MV-4-11 (cell line): Measurements from ENCODE around the gene KIF25.

Experiments
- DNase-seq: peaks from one replicate; lab custom pipeline; 2025; lab: John Stamatoyannopoulos, UW

Gene KIF25

DNA sequence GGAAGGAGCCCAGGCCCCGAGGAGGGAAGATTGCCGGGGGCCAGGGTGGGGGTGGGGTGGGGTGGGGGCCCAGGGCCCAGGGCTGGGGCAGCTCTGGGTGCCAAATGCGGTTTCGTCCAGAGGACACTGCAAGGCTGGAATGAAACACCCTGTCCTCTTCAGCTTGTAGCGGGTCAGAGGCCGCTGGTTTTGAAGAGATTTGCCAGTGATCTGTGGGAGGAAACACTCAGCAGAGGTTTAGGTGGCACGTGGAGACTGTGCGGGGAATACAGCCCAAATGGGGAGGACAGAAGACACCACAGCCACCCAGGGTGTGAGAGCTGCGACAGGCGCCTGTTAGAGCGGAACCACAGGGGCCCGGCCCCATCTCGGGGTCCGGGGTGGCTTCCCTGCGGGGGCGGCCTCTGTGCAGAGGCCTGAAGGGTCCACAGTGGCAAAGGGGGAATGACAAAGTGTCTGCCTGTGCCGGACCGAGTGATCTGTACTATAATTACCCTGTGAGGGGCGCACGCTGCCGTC, 52.3 kb downstream of the KIF25 start:
- no peak for DNase-seq

DNA sequence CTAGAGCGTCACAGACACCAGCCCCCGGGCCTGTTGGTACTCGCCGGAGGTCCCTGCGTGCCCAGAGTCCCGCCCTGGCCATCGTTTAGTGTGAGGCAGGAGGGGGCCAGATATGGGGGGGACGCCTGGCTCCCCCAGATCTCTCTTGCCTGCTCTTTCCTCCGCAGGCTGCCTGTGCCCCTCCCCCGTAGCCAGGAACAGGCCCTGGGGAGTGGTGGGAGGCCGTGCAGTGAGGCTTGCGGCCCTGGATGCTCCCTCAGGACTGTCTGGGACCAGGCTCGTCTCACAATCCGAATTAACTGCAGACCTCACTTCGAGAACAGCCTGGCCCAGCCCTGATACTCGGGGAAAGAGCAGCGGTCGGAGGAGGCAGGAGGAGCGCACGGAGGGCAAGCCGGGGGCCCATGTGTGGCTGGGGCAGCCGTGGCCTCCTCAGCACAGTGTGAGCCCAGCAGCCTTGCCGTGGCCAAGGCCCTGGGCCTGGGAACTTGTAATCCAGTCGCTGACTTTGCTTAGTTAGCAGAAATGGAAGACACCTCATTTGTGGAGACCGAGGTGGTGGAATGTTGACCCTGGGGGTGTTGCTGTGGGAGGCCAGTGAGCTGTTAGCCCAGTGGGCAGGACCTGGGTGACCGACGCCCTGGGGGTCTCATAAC, 52.9 kb downstream of the KIF25 start:
- DNase-seq = no peak

DNA sequence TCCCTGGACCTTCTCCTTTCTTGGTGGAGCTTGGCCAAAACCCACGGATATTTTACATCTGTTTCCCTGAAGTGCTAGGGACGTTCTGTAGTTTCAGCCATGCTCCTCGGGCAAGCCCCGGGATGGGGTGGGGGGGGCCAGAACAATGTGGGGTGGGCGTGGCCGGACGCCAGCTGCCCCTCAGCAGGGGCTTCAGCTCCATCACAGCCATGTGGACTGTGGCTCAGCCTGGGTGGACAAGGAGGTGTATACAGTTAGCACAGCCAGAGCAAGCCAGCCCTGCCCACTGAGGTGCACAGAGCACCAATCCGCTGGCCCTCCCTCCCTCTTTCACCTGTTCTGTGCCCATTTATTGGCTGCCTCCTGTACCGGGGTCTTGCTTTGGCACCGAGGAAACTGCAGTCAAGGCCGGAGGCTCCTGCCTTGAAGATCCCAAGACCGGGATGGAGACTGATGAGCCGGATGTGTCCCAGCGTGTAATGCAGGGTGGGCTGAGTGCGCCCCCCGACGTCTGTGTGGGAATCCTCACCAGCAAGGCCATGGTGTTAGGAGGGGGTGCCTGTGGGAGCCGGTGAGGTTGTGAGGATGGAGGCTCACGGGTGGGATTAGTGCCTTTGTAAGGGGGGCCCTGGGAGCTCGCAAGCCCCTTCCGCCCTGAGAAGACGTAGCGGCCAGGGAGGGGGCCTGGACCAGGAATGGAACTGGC, 53.6 kb downstream of the KIF25 start:
- DNase-seq = no peak

DNA sequence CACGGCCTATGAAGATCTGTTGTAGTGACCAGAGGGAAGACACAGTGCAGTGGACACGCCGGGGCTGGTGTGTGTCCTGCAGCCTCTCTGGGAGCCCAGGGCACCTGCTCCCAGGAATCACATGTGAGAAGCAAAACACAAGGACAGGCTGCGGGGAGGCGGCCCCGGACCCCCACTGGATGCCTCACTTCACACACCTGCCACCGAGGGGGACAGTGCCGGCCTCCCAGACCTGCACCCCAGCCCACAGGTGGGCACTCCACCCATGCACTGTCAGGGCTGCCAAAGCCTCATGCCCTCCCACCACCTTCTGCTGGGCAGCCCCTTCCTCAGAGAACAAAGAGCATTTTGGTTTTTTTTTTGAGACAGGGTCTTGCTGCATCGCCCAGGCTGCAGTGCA, 54.2 kb downstream of the KIF25 start:
- DNase-seq = no peak

DNA sequence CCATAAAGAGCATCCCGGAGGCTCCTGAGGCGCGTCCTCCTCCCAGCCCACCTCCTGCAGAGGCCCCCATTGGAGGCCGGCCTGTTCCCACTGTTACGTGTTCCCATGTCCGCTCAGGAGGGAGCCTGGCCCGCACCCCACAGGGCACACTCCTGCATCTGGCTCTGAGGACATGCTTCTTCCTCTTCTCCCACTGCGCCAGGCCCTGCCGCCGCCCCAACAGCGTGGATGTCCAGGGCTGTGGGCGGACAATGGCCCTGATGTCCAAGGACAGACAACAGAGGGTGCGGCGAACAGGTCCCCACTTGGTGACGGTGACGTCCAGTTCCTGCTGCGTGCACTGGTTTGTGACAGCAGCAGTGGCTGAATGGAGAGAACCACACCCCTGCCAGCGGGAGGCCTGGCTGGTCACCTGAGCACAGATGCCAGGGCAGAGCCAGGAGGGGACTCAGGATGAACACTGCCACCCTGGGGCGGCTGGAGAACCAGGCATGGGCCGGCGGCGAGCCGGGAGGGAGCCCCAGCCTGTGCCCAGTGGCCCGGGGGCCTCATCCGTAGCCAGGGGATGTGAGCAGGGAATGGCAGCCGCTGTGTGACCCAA, 54.9 kb downstream of the KIF25 start:
- DNase-seq = no peak

DNA sequence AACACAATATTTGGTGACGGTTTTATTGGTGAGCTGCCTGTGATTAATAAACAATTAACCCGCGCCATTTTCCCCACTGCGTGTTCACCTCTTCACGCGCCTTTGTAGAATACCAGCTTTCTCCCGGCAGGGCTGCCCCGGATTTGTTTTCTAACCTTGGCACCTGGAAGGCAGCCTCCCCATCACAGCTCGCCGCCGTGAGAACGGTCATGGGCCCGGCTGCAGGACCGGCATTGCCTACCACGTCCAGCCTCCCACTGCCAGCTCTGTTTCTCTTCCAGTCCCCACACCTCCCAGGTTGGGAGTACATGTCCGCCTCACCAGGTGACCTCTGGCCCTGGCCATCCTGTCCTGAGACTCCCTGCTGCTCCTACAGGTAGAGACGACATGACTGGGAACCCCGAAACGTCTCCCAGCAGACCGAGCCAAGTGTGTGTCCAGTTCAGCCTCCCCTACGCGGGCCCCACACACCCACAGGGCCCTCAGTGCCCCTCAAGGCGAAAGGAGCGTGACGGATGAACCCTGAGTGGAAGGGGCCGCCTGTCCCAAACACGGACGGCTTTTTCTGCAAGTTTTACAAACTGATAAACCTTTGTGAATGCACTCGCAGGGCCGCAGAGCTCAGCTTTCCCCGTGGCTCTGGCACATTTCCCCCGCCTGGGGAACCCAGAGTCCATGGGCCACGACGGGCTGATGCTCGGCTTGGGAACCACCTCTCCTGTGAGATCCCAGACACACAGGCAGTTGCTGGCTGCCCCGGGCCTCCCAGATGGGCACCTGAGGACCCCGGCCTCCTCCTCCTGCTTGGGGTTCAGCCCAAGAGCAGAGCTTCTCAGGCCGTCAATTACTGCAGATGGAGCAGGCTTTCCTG, 55.9 kb downstream of the KIF25 start:
- no peak for DNase-seq

DNA sequence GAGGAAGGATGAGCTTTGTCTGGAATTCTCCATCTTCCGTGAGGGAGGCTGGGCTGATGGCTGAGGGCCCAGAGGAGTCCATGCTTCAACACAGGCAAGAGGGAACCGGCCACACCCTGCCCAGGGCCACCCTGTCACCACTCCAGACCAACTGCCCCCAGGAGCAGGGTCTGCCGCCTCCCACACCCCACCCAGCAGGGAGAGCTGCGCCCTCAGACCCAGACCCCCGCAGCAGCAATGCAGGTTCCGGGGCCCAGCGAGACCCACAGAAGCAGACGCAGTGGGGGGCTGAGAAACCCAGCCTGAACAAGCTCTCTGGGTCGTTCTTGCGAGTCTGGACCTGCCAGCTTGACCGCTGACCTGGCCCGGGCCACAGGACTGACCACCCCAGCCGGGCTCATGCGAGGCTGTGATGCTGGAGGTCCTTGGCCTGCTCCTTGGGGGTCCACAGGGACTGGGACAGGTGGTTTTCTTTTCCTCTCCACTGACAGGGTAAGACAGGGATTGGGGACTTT, 56.5 kb downstream of the KIF25 start:
- no peak for DNase-seq

DNA sequence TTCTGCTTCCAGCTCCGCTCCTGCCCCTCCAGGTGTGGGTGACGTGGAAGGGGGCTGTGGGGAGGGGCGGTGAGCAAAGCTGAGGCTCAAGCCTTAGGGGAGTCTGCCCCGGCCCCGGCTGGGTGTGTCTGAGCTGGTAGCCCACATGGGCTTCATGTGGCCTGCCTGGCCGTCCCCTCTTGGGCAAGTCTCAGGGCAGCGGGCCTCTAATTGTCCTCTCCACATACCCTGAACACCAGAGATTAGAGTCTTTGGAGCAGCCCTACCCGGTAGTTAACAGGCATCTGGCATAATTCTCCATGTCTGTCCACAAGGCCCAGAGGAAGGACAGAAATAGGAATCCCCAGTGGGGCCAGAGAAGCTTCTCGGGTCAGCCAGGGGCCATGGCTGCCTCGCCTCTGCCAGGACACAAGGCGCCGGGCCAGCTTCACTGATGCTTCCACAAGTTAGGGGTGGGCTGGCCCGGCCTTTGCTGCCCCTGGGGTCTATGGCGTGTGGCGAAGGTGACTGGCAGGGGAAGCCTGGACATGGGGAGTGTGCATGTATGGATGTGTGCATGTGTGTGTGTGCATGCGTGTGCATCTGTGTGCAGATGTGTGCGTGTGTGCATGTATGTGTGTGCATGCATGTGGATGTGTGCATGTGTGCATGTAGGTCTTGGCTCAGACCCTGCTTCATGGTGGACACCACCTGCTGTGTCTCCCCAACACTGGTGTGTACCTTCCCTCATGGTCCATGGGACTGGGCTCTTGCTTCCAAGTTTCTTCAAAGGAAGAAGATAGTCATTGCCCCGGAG, 57.5 kb downstream of the KIF25 start:
- DNase-seq = no peak

DNA sequence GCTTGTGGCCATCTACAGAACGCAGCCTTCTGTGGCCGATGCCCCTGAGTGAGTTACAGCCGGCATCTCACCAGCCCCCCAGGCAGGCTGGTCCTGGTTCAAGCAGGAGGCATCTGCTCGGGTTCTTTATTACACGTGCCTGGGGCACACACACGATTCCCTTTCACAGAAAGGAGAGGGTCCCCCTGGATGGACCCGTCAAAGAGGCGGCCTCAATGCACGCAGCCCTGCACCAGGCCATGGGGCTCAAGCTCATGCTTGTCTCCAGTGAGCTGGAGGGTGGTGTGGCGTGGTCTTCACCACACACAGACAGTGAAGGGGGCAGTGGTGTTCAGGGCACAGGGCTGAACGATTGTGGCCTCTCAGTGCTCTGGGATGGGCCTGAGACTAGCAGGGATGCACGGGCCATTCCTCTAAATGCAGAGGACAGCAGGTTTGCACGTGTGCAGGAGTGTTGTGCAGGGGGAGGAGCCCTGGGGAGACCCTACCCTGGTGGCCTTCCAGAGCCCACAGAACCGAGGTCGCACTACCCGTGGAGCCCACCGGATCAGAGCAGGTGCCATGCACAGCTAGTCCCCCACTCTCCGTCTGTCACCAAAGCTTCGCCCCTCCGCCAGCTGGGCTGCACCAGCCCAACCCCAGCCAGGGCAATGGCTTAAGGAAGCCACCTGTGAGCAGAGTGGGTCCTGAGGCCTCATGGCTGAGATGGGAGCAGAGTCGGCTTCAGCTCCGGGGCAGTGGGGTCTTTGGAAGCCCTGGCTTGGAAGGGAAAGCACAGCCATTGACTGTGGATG, 58.4 kb downstream of the KIF25 start:
- no peak for DNase-seq

DNA sequence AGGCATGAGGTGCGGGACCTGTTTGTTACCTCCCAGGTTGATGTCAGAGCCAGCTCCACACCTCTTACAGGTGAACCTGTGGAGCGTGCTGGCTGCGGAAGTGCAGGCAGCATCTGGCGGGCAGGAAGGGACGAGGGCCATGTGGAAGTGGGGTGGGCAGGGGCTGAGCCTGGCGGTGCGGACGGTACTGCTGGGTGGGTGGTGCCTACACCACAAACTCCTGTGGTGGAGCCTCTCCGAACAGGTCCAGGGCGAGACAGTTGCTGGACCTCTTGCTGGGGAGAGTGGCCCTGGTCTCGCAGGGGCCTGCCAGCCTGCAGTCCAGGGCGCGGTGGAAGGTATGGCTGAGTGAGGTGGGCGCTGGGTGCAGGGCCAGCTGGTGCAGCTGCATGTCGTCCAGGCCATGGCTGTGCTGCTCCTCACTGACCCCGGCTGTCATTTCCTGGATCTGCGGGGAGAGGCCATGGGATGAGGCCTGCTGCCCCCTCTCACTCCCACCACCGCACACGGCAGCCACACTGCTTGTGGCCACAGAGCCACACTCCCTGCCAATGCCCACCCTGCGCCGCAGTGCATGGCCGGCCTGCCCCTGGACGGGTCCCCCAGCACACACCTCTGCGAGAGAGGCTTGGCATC, 59.5 kb downstream of the KIF25 start:
- no peak for DNase-seq

DNA sequence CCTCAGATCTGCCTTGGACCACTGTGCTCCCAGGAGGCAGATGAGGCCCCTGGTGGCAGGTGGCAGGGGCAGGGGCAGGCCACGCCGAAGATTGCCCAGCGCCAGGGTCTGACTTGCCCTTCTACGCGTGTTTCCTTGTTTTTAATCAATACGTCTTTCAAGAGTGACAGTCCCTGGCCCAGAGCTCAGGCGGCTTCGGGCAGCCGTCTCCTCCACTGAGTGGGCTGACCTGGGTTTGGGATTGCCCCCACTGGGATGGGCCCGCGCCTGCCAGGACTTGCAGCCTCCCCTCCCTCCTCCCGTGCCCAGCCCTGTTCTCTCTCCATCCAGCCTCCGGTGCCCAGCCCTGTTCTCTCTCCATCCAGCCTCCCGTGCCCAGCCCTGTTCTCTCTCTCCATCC, 60.4 kb downstream of the KIF25 start:
- DNase-seq = no peak

DNA sequence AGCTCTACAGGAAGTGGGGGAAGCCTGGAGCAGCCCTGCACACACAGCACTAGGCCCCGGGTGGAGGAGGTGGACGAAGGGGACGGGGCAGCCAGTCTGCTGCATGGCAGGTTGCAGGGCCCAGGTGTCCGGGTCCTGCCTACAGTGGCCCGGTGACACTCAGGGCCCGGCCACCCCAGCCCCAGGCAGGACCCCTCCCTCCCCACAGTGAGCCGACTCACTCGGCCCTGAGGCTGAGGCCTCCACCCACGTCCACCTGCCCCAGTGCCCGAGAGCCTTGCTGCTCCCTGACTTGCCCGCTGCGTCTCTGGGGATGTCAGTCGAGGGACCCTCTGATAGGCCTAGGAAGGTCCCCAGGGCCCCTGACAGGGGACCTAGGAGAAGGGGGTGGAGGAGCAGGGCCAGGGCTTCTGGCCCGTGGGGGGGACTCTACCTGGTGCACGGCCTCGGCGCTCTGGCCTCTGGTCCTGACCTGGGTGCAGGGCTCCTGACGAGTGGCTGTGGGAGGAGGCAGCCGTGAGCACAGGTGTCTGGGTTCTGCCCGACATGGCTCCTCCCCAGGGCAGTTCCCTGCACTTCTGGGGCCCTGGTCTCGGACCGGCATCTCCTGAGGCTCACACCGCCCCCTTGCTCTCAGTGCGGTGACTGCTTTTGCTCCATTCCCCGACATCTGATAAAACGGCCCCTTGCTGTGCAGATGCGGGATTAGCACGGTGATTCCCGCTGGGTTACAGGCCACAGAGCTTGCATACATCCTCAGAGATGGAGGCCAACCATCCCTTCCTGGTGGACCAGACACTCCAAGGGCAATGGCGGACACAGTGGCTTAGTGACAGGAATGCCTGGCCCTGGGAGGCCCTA, 61.5 kb downstream of the KIF25 start:
- no peak for DNase-seq

DNA sequence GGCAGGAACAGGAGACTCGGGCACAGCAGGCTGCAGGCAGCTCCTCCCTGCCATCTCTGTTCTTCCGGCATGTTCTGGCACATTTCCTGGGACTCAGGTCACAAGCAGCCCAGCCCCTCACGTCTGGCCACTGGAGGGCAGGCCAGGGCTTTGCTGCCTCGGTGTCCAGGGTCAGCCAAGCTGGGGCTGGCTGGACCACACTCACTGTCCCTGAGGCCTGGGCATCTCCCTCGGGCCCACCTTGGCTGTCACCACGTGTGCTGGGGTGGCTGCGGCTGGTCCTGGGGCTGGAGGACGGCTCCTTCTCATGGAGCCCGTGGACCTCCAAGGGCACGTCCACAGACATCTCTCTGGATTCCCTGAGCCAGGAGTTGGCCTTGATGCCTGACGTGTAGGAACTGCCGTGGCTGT, 63.1 kb downstream of the KIF25 start:
- no peak for DNase-seq

DNA sequence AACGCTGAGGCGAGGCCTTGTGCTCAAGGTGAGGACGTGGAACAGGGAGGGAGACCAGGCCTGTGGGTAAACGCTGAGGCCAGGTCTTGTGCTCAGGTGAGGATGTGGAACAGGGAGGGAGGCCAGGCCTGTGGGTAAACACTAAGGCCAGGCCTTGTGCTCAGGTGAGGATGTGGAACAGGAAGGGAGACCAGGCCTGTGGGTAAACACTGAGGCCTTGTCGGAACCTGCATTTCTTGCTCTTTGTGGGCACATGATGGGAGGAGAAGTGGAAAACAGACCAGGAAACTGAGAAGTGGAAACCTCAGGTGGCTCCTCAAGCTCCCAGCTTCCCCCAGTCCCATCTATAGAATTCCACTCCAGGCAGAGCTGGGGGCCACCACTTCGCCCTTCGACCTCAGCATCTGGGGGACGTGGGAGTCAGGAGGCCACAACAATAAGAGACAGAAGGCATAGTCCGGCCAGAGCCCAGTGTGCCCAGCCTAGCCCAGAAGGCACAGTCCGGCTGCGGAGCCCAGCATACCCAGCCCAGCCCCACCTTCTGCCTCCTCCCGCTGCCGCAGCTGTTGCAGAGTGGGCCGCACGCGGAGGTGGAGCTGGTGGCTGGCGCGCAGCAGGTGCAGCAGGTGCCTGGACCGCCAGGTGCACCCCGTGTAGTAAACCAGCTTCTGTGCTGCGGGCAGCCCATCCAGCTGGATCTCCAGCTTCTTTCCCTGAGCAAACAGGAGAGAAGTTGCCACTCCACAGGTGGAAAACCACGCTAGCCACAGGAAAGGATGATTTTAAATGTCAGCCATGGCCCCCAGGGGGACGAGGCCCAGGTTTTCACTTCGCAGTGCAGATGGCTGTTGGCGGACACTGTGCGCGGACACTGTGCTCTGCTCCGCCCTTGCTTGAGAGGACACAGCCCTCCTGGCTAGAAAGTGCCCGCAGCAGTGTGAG, 64.1 kb downstream of the KIF25 start:
- no peak for DNase-seq

DNA sequence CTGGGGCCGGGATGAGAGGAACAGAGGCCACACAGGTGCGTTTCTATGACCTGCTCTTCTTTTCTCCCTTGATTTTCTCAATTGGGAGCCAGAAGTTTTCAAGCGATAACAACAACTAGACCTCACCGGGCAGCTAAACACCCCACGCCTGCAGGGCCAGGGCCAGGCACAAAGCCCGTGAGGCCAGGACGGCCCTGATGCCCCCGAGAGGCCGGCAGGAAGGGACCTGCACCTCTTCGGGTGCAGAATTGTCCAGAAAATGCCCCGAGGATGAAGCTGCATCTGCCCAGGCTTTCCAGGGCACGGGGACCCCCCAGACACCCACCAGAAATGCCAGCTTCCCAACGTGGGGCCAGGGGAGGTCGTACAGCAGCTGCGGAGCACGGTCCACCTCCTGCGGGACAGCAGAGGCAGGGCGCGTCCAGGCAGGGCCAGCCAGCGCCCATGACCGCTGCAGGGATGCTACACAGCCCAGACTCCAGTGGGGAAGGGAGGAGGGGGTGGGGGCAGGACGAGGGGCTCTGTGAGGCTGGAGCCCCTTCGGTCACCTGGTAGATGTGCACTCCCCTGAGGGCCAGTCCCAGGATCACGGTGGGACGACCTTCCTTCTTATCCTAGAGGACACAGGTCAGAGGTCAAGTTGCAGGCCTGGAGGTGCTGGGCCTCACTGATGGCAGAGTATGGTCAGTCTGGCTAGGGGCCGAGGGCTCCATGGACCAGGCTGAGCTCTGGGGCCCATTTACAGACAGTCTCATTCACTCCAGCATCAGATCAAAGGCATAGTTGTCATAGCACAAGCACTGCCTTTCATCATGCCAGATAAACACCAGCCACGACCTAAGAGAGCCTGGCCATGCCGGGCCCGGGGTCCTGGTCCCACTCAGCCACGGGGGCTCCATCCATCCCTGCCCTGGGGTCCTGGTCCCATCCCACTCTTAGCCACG, 65.1 kb downstream of the KIF25 start:
- DNase-seq = no peak

DNA sequence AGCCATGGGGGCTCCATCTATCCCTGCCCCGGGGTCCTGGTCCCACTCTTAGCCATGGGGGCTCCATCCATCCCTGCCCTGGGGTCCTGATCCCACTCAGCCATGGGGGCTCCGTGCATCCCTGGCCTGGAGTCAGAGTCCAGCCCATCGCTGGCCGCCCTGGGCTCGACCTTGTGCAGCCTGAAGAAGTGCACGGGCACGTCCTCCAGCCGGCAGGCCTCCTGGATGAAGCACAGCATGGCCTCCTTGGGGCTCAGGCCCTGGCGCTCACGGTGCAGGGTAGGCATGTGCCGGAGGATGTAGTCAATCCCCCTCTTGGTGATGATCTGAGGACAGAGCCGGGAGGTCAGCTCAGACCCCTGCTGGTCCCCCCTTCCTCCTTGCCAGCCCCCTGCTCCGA, 66.0 kb downstream of the KIF25 start:
- DNase-seq = no peak
